H1 (cell line): Measurements from ENCODE around the gene GLRX5. TPM values are rescaled to one million over a fixed set of nuclear protein-coding genes. Genes with fewer than 3 reads are reported as not detected.

Experiments
- CTCF ChIA-PET: fragments of 300-600 bp; sonication (Branson Sonifier 250); formaldehyde crosslinking; loops from one replicate; lab custom pipeline; 2021; ENCODE audit not compliant: partially characterized antibody; lab: Charles Lee
- POLR2A ChIA-PET: fragments of 300-600 bp; sonication (Branson Sonifier 250); formaldehyde crosslinking; loops from one replicate; lab custom pipeline; 2021; ENCODE audit warnings: inconsistent platforms; ENCODE audit not compliant: partially characterized antibody; lab: Charles Lee
- DNase-seq, 2 experiments: peaks; one replicate each; pipeline versions ENCODE4 v3.0.0 to v3.0.0-alpha.2; 2010 to 2022; ENCODE audit warnings: low spot score in 2 of 2, low read depth in 1 of 2, mixed read lengths in 1 of 2
- FAIRE-seq: peaks from 2 replicates; lab custom pipeline; 2011; peaks lifted over from hg19 to GRCh38; lab: Jason Lieb, UNC
- H2AFZ ChIP-seq: 2 replicates; pipeline ENCODE4 v1.8.1; 2012; ENCODE audit warnings: low read length, inconsistent platforms
- H2AK5ac ChIP-seq: 2 replicates; pipeline ENCODE4 v1.6.1; 2013; ENCODE audit warnings: low read depth, low read length
- H2BK120ac ChIP-seq: replicated peaks from 2 replicates; pipeline ENCODE3; 2013; ENCODE audit warnings: low read depth, low read length, inconsistent platforms
- H2BK12ac ChIP-seq: 2 replicates; pipeline ENCODE4 v1.6.1; 2013; ENCODE audit warnings: low read depth, low read length
- H2BK15ac ChIP-seq: 2 replicates; pipeline ENCODE4 v1.6.1; 2013; ENCODE audit warnings: low read length
- H2BK20ac ChIP-seq: 2 replicates; pipeline ENCODE4 v1.6.1; 2013; ENCODE audit warnings: low read length
- H2BK5ac ChIP-seq: 2 replicates; pipeline ENCODE4 v1.6.1; 2013; ENCODE audit warnings: low read depth, low read length
- H3K14ac ChIP-seq: 2 replicates; pipeline ENCODE4 v1.6.1; 2013; ENCODE audit warnings: inconsistent platforms; ENCODE audit not compliant: insufficient read length
- H3K18ac ChIP-seq: 2 replicates; pipeline ENCODE4 v1.6.1; 2013; ENCODE audit warnings: low read length; ENCODE audit errors: extremely low read depth
- H3K23ac ChIP-seq: 2 replicates; pipeline ENCODE4 v1.6.1; 2013; ENCODE audit warnings: inconsistent platforms; ENCODE audit not compliant: insufficient read length
- H3K23me2 ChIP-seq: 2 replicates; pipeline ENCODE4 v1.6.1; 2013; ENCODE audit warnings: low read depth, low read length
- H3K27ac ChIP-seq: 2 replicates; pipeline ENCODE4 v1.6.1; 2011; ENCODE audit warnings: low read depth, low read length, inconsistent platforms
- H3K27me3 ChIP-seq, 4 experiments: replicated peaks in 1 of 4; 1 replicate in 1 of 4; 2 replicates in 3 of 4; pipeline versions ENCODE4 v1.6.1 to v1.8.1; 2011 to 2013; ENCODE audit warnings: low read length in 3 of 4, mild to moderate bottlenecking in 3 of 4, inconsistent platforms in 2 of 4, mixed read lengths in 2 of 4, moderate library complexity in 1 of 4; ENCODE audit not compliant: control insufficient read depth in 3 of 4, insufficient read depth in 3 of 4; ENCODE audit errors: extremely low read depth in 1 of 4
- H3K36me3 ChIP-seq, 4 experiments: 2 replicates each; pipeline versions ENCODE4 v1.6.1 to v1.8.1; 2011 to 2013; ENCODE audit warnings: mild to moderate bottlenecking in 4 of 4, low read length in 3 of 4, moderate library complexity in 2 of 4, control low read depth in 1 of 4, inconsistent platforms in 1 of 4; ENCODE audit not compliant: insufficient read depth in 4 of 4, control insufficient read depth in 2 of 4
- H3K4ac ChIP-seq: replicated peaks from 2 replicates; pipeline ENCODE3; 2013; ENCODE audit warnings: low read length, low read depth, mixed read lengths, inconsistent platforms; ENCODE audit not compliant: insufficient read length
- H3K4me1 ChIP-seq, 4 experiments: replicated peaks in 1 of 4; 1 replicate in 1 of 4; 2 replicates in 3 of 4; pipeline versions ENCODE4 v1.6.1 to v1.8.1; 2011 to 2013; ENCODE audit warnings: low read length in 3 of 4, inconsistent platforms in 2 of 4, mixed read lengths in 1 of 4; ENCODE audit not compliant: insufficient read depth in 4 of 4, control insufficient read depth in 3 of 4
- H3K4me2 ChIP-seq, 2 experiments: 2 replicates each; pipeline versions ENCODE4 v1.6.1 to v1.8.1; 2011 to 2013; ENCODE audit warnings: low read depth in 2 of 2, low read length in 2 of 2, control low read depth in 1 of 2, inconsistent platforms in 1 of 2, mild to moderate bottlenecking in 1 of 2; ENCODE audit not compliant: insufficient read depth in 1 of 2
- H3K4me3 ChIP-seq, 4 experiments: fragments of 200-600, 300-600 bp in 1 of 4; sonication (generic), shearing (Covaris generic), sonication (Bioruptor Twin) in 1 of 4; 2 replicates each; pipeline versions ENCODE4 v1.5.1 to v1.8.1; 2011 to 2016; ENCODE audit warnings: low read length in 4 of 4, low read depth in 3 of 4, control low read depth in 2 of 4, inconsistent platforms in 2 of 4, mild to moderate bottlenecking in 2 of 4, mixed read lengths in 1 of 4, moderate library complexity in 1 of 4; ENCODE audit not compliant: insufficient read depth in 2 of 4; ENCODE audit errors: extremely low read depth in 1 of 4
- H3K56ac ChIP-seq: replicated peaks from 2 replicates; pipeline ENCODE3; 2013; ENCODE audit warnings: low read depth, mild to moderate bottlenecking, mixed read lengths, low read length, inconsistent platforms; ENCODE audit not compliant: insufficient read length
- H3K79me1 ChIP-seq: 2 replicates; pipeline ENCODE4 v1.6.1; 2013; ENCODE audit warnings: low read depth, low read length, control low read depth
- H3K79me2 ChIP-seq, 2 experiments: 2 replicates each; pipeline versions ENCODE4 v1.6.1 to v1.8.1; 2012 to 2013; ENCODE audit warnings: low read length in 2 of 2, mild to moderate bottlenecking in 2 of 2, inconsistent platforms in 1 of 2; ENCODE audit not compliant: insufficient read depth in 2 of 2, control insufficient read depth in 1 of 2
- H3K9ac ChIP-seq, 4 experiments: replicated peaks in 1 of 4; 1 replicate in 1 of 4; 2 replicates in 3 of 4; pipeline versions ENCODE4 v1.6.1 to v1.8.1; 2011 to 2013; ENCODE audit warnings: low read depth in 3 of 4, low read length in 3 of 4, control low read depth in 2 of 4, mild to moderate bottlenecking in 2 of 4, moderate library complexity in 2 of 4, inconsistent platforms in 1 of 4; ENCODE audit errors: extremely low read depth in 1 of 4
- H3K9me3 ChIP-seq, 2 experiments: 2 replicates each; pipeline versions ENCODE4 v1.6.1 to v1.8.1; 2012 to 2013; ENCODE audit warnings: mild to moderate bottlenecking in 2 of 2, moderate library complexity in 2 of 2, control low read depth in 1 of 2, inconsistent platforms in 1 of 2, low read depth in 1 of 2, low read length in 1 of 2, mixed read lengths in 1 of 2; ENCODE audit not compliant: insufficient read depth in 2 of 2
- H4K20me1 ChIP-seq, 2 experiments: replicated peaks in 1 of 2; 2 replicates each; pipeline versions ENCODE3 to v1.8.1; 2011 to 2013; ENCODE audit warnings: inconsistent platforms in 2 of 2, low read length in 2 of 2, mild to moderate bottlenecking in 1 of 2; ENCODE audit not compliant: insufficient read depth in 2 of 2, control insufficient read depth in 1 of 2
- H4K5ac ChIP-seq: 2 replicates; pipeline ENCODE4 v1.6.1; 2013; ENCODE audit warnings: low read length, low read depth, mixed read lengths, inconsistent platforms; ENCODE audit not compliant: insufficient read length
- H4K8ac ChIP-seq: 2 replicates; pipeline ENCODE4 v1.8.0; 2013; ENCODE audit warnings: mild to moderate bottlenecking, moderate library complexity, low read length, inconsistent platforms; ENCODE audit not compliant: insufficient read depth; ENCODE audit errors: extremely low read depth
- H4K91ac ChIP-seq: replicated peaks from 2 replicates; pipeline ENCODE3; 2013; ENCODE audit warnings: low read length, mixed read lengths, inconsistent platforms; ENCODE audit not compliant: insufficient read length
- CBX5 ChIP-seq: fragments of 300-800, 300-1000 bp; sonication (generic); IDR thresholded peaks from 2 replicates; pipeline ENCODE4 v1.7.1; 2016; ENCODE audit warnings: antibody characterized with exemption, low read length, low read depth
- CTCF ChIP-seq, 3 experiments: IDR thresholded peaks; 1 replicate in 2 of 3; 2 replicates in 1 of 3; pipeline versions ENCODE4 v1.5.1 to v1.6.1; 2011; ENCODE audit warnings: low read length in 3 of 3, mild to moderate bottlenecking in 3 of 3, inconsistent platforms in 2 of 3, low read depth in 1 of 3, moderate library complexity in 1 of 3; ENCODE audit not compliant: insufficient read depth in 1 of 3; ENCODE audit errors: control extremely low read depth in 1 of 3
- KDM5A ChIP-seq: fragments of 200-600 bp; IDR thresholded peaks from 2 replicates; pipeline ENCODE4 v1.7.1; 2012; ENCODE audit warnings: mild to moderate bottlenecking, low read length, inconsistent platforms, mixed read lengths
- MAFK ChIP-seq: IDR thresholded peaks from 2 replicates; pipeline ENCODE4 v1.6.1; 2012; ENCODE audit warnings: low read depth, mild to moderate bottlenecking, improper control_type of control experiment, low read length
- RBBP5 ChIP-seq: IDR thresholded peaks from 2 replicates; pipeline ENCODE4 v1.7.1; 2012; ENCODE audit warnings: low read depth, mild to moderate bottlenecking, inconsistent platforms, low read length, moderate library complexity, borderline replicate concordance
- RFX5 ChIP-seq: IDR thresholded peaks from 2 replicates; pipeline ENCODE4 v1.6.1; 2011; ENCODE audit warnings: low read depth, low read length, improper control_type of control experiment, borderline replicate concordance
- SIRT6 ChIP-seq: IDR thresholded peaks from one replicate; pipeline ENCODE4 v1.7.1; 2012; ENCODE audit warnings: low read length, inconsistent platforms
- SP4 ChIP-seq: IDR thresholded peaks from 2 replicates; pipeline ENCODE4 v1.6.1; 2012; ENCODE audit warnings: low read length, inconsistent platforms
- SUZ12 ChIP-seq: fragments of 200-600 bp; sonication (generic); IDR thresholded peaks from 2 replicates; pipeline ENCODE4 v1.6.1; 2012; ENCODE audit warnings: mild to moderate bottlenecking, inconsistent platforms, low read length, moderate library complexity, mixed read lengths
- TEAD4 ChIP-seq: IDR thresholded peaks from 2 replicates; pipeline ENCODE4 v1.6.1; 2012; ENCODE audit warnings: low read depth, low read length, inconsistent platforms, mixed read lengths
- WGBS, 2 experiments: shearing (Covaris generic) in 1 of 2; methylation state at CpG; one replicate each; pipeline versions ENCODE4 v1.1.6 to v1.1.7; 2013 to 2015; ENCODE audit warnings: low lambda C conversion rate in 2 of 2, mixed read lengths in 2 of 2, inconsistent platforms in 1 of 2, low coverage in 1 of 2, missing lambda C conversion rate in 1 of 2; ENCODE audit not compliant: insufficient replicate concordance in 2 of 2, insufficient coverage in 1 of 2, insufficient read length in 1 of 2; ENCODE audit errors: extremely low coverage in 1 of 2, missing lambda C conversion rate in 1 of 2; 5-methylcytosine and 5-hydroxymethylcytosine counted together
- polyA plus RNA-seq, 7 experiments: library from polyadenylated mRNA; depleted of rRNA in 3 of 7; stranded (reverse) in 5 of 7; unstranded in 2 of 7; fragments of >200 nt in 5 of 7; fragments of 200-250 nt in 2 of 7; gene quantifications; 1 replicate in 5 of 7; 2 replicates in 1 of 7; 4 replicates in 1 of 7; pipeline versions ENCODE4 v1.2.1 to v1.2.3, GENCODE V29; 2011 to 2013; ENCODE audit warnings: missing spikeins in 2 of 7, mixed read lengths in 2 of 7
- total RNA-seq: library from RNA; stranded (reverse); fragmentation: NEBNext Ultra II Directional; extraction: Animal tissue kit (Norgen Biotek cat#: 25700); gene quantifications from 2 replicates; pipeline ENCODE4 v1.2.1, GENCODE V29; 2021

GLRX5 gene
- total and polyA plus RNA-seq, 2 of the 8 experiments (the other 6 are each of a cell fraction or from before 2014, with no cell fraction given): 70.1 to 88.8 TPM

- H4K8ac ChIP-seq: no peak overlapping the region
- H3K36me3 ChIP-seq: no peaks in the 10 kb centered on the region
- H3K56ac ChIP-seq: no peak overlapping the region
- H2AK5ac ChIP-seq: no peak overlapping the region
- peaks cover 0 to 3% (median 0%) of the 10 kb centered on the region in 4 experiments; a peak in 4 of 7 replicates for H3K27me3 ChIP-seq
- H3K79me2 ChIP-seq: no peaks in the 10 kb centered on the region; a peak in 1 of 4 replicates
- H3K79me1 ChIP-seq: no peaks in the 10 kb centered on the region
- no peak overlapping the region for H2BK120ac ChIP-seq
- DNase-seq: no peak
- H3K14ac ChIP-seq: no peak overlapping the region
- 81% methylated on average over 12 of the region's 12 CpGs; no CpG with 5 or more reads in 1 of the 2 experiments for WGBS, 2 experiments
- H3K18ac ChIP-seq: no peak overlapping the region
- peaks cover 0 to 9% (median 0%) of the 10 kb centered on the region in 4 experiments; a peak in 2 of 7 replicates for H3K4me1 ChIP-seq
- no peaks in the 10 kb centered on the region for H3K9me3 ChIP-seq
- ChIA-PET POLR2A (interaction anchor here (0.8 kb wide), 1 partner anchor 10 kb away, joined by 3 read pairs; no protein-coding TSS in a partner anchor), CTCF (interaction anchor here (0.5 to 3.2 kb wide), 13 partner anchors 8 to 933 kb away, joined by 3 to 24 read pairs (median 4); partner anchors contain the start of gene GLRX5)
- no peak overlapping the region for H3K27ac ChIP-seq
- no peak overlapping the region for H4K5ac ChIP-seq
- no peak overlapping the region for H3K23ac ChIP-seq
- H3K4me3 ChIP-seq: no peak overlapping the region
- H2AFZ ChIP-seq: no peak overlapping the region
- H2BK12ac ChIP-seq: no peak overlapping the region
- H2BK5ac ChIP-seq: no peak overlapping the region
- H2BK15ac ChIP-seq: no peak overlapping the region
- no peak overlapping the region for H4K91ac ChIP-seq
- no peak overlapping the region for H3K9ac ChIP-seq
- no peak overlapping the region for H3K4me2 ChIP-seq
- no peaks in the 10 kb centered on the region for H4K20me1 ChIP-seq
- H2BK20ac ChIP-seq: no peak overlapping the region
- FAIRE-seq: no peak
- H3K4ac ChIP-seq: no peak overlapping the region
- H3K23me2 ChIP-seq: no peaks in the 10 kb centered on the region
- TF ChIP-seq SP4 (no peak), MAFK (no peak), RFX5 (no peak), CBX5 (no peak), RBBP5 (no peak), SUZ12 (no peak), SIRT6 (no peak), KDM5A (no peak), TEAD4 (no peak), CTCF (IDR thresholded peaks at IDR 0.05; ENCODE audit: control extremely low read depth in 1 of 3, insufficient read depth in 1 of 3, low read depth in 1 of 3, low read length in 3 of 3) (no peak)
Measured at GRCh38 chr14:95523051-95523814, 11.6 kb upstream of the GLRX5 start.
